Astrocyte (in vitro differentiated cells and primary cell): ENCODE data around the gene WDR5. TPM values are rescaled to one million over a fixed set of nuclear protein-coding genes. Genes with fewer than 3 reads are reported as not detected.

Source experiments
- DNase-seq: peaks from one replicate; pipeline ENCODE4 v3.0.0-alpha.2; 2010; ENCODE audit warnings: low read depth
- FAIRE-seq: peaks from 2 replicates; lab custom pipeline; 2011; peaks lifted over from hg19 to GRCh38; lab: Jason Lieb, UNC
- H2AFZ ChIP-seq: 2 replicates; pipeline ENCODE4 v1.6.0; 2012; ENCODE audit warnings: low read depth, low read length, inconsistent platforms
- H3K27ac ChIP-seq: 2 replicates; pipeline ENCODE4 v1.5.1; 2011; ENCODE audit warnings: low read depth, low read length, inconsistent platforms
- H3K27me3 ChIP-seq: 2 replicates; pipeline ENCODE4 v1.6.0; 2011; ENCODE audit warnings: low read length, inconsistent platforms; ENCODE audit not compliant: insufficient read depth
- H3K36me3 ChIP-seq: 2 replicates; pipeline ENCODE4 v1.5.1; 2011; ENCODE audit warnings: low read length, inconsistent platforms; ENCODE audit not compliant: insufficient read depth
- H3K4me1 ChIP-seq: 2 replicates; pipeline ENCODE4 v1.5.1; 2011; ENCODE audit warnings: low read length, inconsistent platforms; ENCODE audit not compliant: insufficient read depth
- H3K4me2 ChIP-seq: 2 replicates; pipeline ENCODE4 v1.6.0; 2012; ENCODE audit warnings: low read length, inconsistent platforms
- H3K4me3 ChIP-seq: 2 replicates; pipeline ENCODE4 v1.5.1; 2011; ENCODE audit warnings: low read depth, mild to moderate bottlenecking, low read length, inconsistent platforms; ENCODE audit not compliant: insufficient read depth
- H3K79me2 ChIP-seq: 2 replicates; pipeline ENCODE4 v1.6.0; 2012; ENCODE audit warnings: mild to moderate bottlenecking, low read length, inconsistent platforms; ENCODE audit not compliant: insufficient read depth
- H3K9ac ChIP-seq: 2 replicates; pipeline ENCODE4 v1.6.0; 2012; ENCODE audit warnings: mild to moderate bottlenecking, low read length, inconsistent platforms
- H3K9me3 ChIP-seq: 2 replicates; pipeline ENCODE4 v1.5.1; 2012; ENCODE audit warnings: low read depth, mild to moderate bottlenecking, low read length, inconsistent platforms; ENCODE audit not compliant: insufficient read depth
- H4K20me1 ChIP-seq: 2 replicates; pipeline ENCODE4 v1.6.0; 2012; ENCODE audit warnings: low read length, inconsistent platforms; ENCODE audit not compliant: insufficient read depth
- H3K27ac Mint-ChIP-seq: one replicate; pipeline ENCODE4 v1.8.0; 2021; ENCODE audit warnings: mild to moderate bottlenecking, mixed read lengths; ENCODE audit not compliant: unreplicated experiment
- H3K27me3 Mint-ChIP-seq: one replicate; pipeline ENCODE4 v1.8.0; 2021; ENCODE audit warnings: low read depth, mixed read lengths; ENCODE audit not compliant: unreplicated experiment
- H3K36me3 Mint-ChIP-seq: one replicate; pipeline ENCODE4 v1.8.0; 2021; ENCODE audit warnings: low read depth, mixed read lengths; ENCODE audit not compliant: unreplicated experiment
- H3K4me1 Mint-ChIP-seq: one replicate; pipeline ENCODE4 v1.8.0; 2021; ENCODE audit warnings: low read depth, mixed read lengths; ENCODE audit not compliant: unreplicated experiment
- H3K4me3 Mint-ChIP-seq: one replicate; pipeline ENCODE4 v1.8.0; 2021; ENCODE audit warnings: mild to moderate bottlenecking, moderate library complexity, mixed read lengths; ENCODE audit not compliant: unreplicated experiment
- H3K9me3 Mint-ChIP-seq: one replicate; pipeline ENCODE4 v1.8.0; 2021; ENCODE audit warnings: mild to moderate bottlenecking, mixed read lengths; ENCODE audit not compliant: unreplicated experiment
- EZH2 ChIP-seq: IDR thresholded peaks from 2 replicates; pipeline ENCODE4 v1.6.1; 2012; ENCODE audit warnings: mild to moderate bottlenecking, low read length, inconsistent platforms; ENCODE audit not compliant: insufficient read depth
- total RNA-seq: library from RNA; stranded (reverse); gene quantifications from 2 replicates; pipeline ENCODE4 v1.2.1, GENCODE V29; 2021
- TF ChIP-seq, protein P1 (sequence below): IDR thresholded peaks from 2 replicates; pipeline ENCODE4 v1.5.1; 2011; ENCODE audit warnings: low read depth, mild to moderate bottlenecking, inconsistent platforms, low read length, moderate library complexity; ENCODE audit not compliant: insufficient read depth

Gene WDR5
- total RNA-seq, 1 donor from 2014 or later = 28.1 TPM

GRCh38 chr9:134150557-134151214, 14.8 kb downstream of the WDR5 start:
- Histone ChIP-seq H4K20me1 (peaks cover 40% of the 10 kb centered on the region), H3K4me3 (no peak overlapping the region), H3K36me3 (peaks cover 36% of the 10 kb centered on the region), H2AFZ (no peak overlapping the region), H3K4me1 (no peaks in the 10 kb centered on the region), H3K4me2 (no peak overlapping the region), H3K27ac (no peak overlapping the region), H3K9ac (no peak overlapping the region), H3K9me3 (no peaks in the 10 kb centered on the region), H3K79me2 (peaks cover 12% of the 10 kb centered on the region), H3K27me3 (no peaks in the 10 kb centered on the region)
- Mint-ChIP-seq H3K4me3 (peak overlapping the region; percentile 51), H3K4me1 (peaks cover 5% of the 10 kb centered on the region), H3K27ac (no peak overlapping the region), H3K27me3 (no peaks in the 10 kb centered on the region), H3K9me3 (no peaks in the 10 kb centered on the region), H3K36me3 (peaks cover 24% of the 10 kb centered on the region)
- no peak for DNase-seq
- TF ChIP-seq, protein P1, sequence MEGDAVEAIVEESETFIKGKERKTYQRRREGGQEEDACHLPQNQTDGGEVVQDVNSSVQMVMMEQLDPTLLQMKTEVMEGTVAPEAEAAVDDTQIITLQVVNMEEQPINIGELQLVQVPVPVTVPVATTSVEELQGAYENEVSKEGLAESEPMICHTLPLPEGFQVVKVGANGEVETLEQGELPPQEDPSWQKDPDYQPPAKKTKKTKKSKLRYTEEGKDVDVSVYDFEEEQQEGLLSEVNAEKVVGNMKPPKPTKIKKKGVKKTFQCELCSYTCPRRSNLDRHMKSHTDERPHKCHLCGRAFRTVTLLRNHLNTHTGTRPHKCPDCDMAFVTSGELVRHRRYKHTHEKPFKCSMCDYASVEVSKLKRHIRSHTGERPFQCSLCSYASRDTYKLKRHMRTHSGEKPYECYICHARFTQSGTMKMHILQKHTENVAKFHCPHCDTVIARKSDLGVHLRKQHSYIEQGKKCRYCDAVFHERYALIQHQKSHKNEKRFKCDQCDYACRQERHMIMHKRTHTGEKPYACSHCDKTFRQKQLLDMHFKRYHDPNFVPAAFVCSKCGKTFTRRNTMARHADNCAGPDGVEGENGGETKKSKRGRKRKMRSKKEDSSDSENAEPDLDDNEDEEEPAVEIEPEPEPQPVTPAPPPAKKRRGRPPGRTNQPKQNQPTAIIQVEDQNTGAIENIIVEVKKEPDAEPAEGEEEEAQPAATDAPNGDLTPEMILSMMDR = no peak
- TF ChIP-seq EZH2 = no peak
- no peak for FAIRE-seq

DNA sequence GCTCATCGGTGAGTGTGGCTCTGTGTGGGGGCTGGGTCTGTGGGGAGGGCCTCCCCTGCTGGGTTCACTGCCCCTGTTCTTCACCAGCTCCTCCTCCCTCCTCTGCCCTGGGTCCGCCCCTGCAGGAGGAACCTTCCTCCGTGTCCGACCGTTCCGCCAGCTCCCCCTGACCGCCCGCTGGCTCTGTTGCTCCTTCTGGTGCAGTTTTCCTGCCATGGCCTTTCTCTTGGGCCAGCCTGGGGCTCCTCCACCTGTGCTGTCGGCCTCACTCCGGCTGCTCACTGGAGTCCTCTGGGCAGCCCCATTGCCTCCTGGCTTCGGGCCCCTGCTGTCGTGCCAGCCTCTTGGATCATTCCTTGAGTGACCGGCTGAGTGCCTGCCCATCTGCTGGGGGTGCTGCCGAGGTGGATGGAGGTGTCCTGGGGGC, 16.2 kb downstream of the WDR5 start:
- peaks cover 5% of the 10 kb centered on the region for H3K4me1 Mint-ChIP-seq
- FAIRE-seq (no peak), DNase-seq (no peak)
- no peak overlapping the region for H3K27ac ChIP-seq
- H3K27ac Mint-ChIP-seq = no peak overlapping the region
- peaks cover 42% of the 10 kb centered on the region for H4K20me1 ChIP-seq
- no peak overlapping the region for H3K9ac ChIP-seq
- no peak overlapping the region for H2AFZ ChIP-seq
- H3K36me3 ChIP-seq = peaks cover 37% of the 10 kb centered on the region
- TF ChIP-seq EZH2 = no peak
- TF ChIP-seq, protein P1 = no peak
- H3K27me3 Mint-ChIP-seq = no peaks in the 10 kb centered on the region
- H3K79me2 ChIP-seq = peaks cover 14% of the 10 kb centered on the region
- no peak overlapping the region for H3K4me3 ChIP-seq
- no peaks in the 10 kb centered on the region for H3K9me3 ChIP-seq
- H3K27me3 ChIP-seq = no peaks in the 10 kb centered on the region
- no peak overlapping the region for H3K4me2 ChIP-seq
- peaks cover 25% of the 10 kb centered on the region for H3K36me3 Mint-ChIP-seq
- no peak overlapping the region for H3K4me3 Mint-ChIP-seq
- H3K4me1 ChIP-seq = no peaks in the 10 kb centered on the region
- H3K9me3 Mint-ChIP-seq = no peaks in the 10 kb centered on the region

- Histone ChIP-seq H3K27me3 (no peaks in the 10 kb centered on the region), H3K79me2 (peaks cover 14% of the 10 kb centered on the region), H4K20me1 (peaks cover 38% of the 10 kb centered on the region), H3K36me3 (peaks cover 35% of the 10 kb centered on the region), H3K27ac (no peak overlapping the region), H3K4me3 (no peak overlapping the region), H3K9me3 (no peaks in the 10 kb centered on the region), H3K4me2 (no peak overlapping the region), H3K9ac (no peak overlapping the region), H3K4me1 (no peaks in the 10 kb centered on the region), H2AFZ (no peak overlapping the region)
- Mint-ChIP-seq H3K27me3 (no peaks in the 10 kb centered on the region), H3K4me3 (no peak overlapping the region), H3K36me3 (peaks cover 25% of the 10 kb centered on the region), H3K4me1 (peaks cover 5% of the 10 kb centered on the region), H3K9me3 (no peaks in the 10 kb centered on the region), H3K27ac (no peak overlapping the region)
- no peak for TF ChIP-seq EZH2
- TF ChIP-seq, protein P1 = no peak
- no peak for DNase-seq
- FAIRE-seq = no peak
Observed at GRCh38 chr9:134152488-134152887, 16.6 kb downstream of the WDR5 start.
